Muscle of leg (tissue), 11 donors: ENCODE data around the gene ZBTB7A. TPM values are rescaled to one million over a fixed set of nuclear protein-coding genes. Genes with fewer than 3 reads are reported as not detected.
A peak's percentile ranks its signal among the peaks of the same experiment; 100 is the strongest.

Experiments used
- DNase-seq: peaks from one replicate; pipeline ENCODE4 v3.0.0; 2013
- H3K27ac ChIP-seq: one replicate; pipeline ENCODE4 v1.5.1; 2013; ENCODE audit warnings: mild to moderate bottlenecking, low read length, control low read depth
- H3K27me3 ChIP-seq: one replicate; pipeline ENCODE4 v1.6.1; 2013; ENCODE audit warnings: low read length; ENCODE audit not compliant: control insufficient read depth, insufficient read depth
- H3K36me3 ChIP-seq: one replicate; pipeline ENCODE4 v1.6.1; 2013; ENCODE audit warnings: low read length; ENCODE audit not compliant: control insufficient read depth, insufficient read depth
- H3K4me1 ChIP-seq: one replicate; pipeline ENCODE4 v1.6.1; 2013; ENCODE audit warnings: low read length; ENCODE audit not compliant: control insufficient read depth, insufficient read depth
- H3K4me3 ChIP-seq: one replicate; pipeline ENCODE4 v1.5.1; 2013; ENCODE audit warnings: low read length, control low read depth
- H3K9me3 ChIP-seq: replicated peaks from 2 replicates; pipeline ENCODE4 v1.6.1; 2013; ENCODE audit warnings: low read depth, low read length; ENCODE audit not compliant: control insufficient read depth
- WGBS: methylation state at CpG from one replicate; pipeline ENCODE4 v1.1.5; 2013; ENCODE audit warnings: missing lambda C conversion rate; ENCODE audit not compliant: insufficient coverage; 5-methylcytosine and 5-hydroxymethylcytosine counted together
- polyA plus RNA-seq, 8 donors: library from polyadenylated mRNA; unstranded; fragments of 120-200 nt; gene quantifications; one replicate each; pipeline versions ENCODE4 v1.2.1 to v1.2.3, GENCODE V29; 2013; ENCODE audit warnings: inconsistent platforms in 1 of 8, low replicate concordance in 1 of 8; ENCODE audit not compliant: insufficient read length in 8 of 8, insufficient read depth in 1 of 8
- total RNA-seq: library from RNA; stranded (reverse); fragments of 120-200 nt; gene quantifications from one replicate; pipeline ENCODE4 v1.2.4, GENCODE V29; 2013

Gene ZBTB7A
- total and polyA plus RNA-seq, 9 donors: 4.2 to 10.9 (median 8.2) TPM

GRCh38 chr19:4069331-4069959 is 2.7 kb upstream of the ZBTB7A start:
- Histone ChIP-seq H3K36me3 (no peaks in the 10 kb centered on the region), H3K4me3 (no peak overlapping the region), H3K9me3 (no peaks in the 10 kb centered on the region), H3K27ac (no peak overlapping the region), H3K27me3 (peaks cover 6% of the 10 kb centered on the region), H3K4me1 (peaks cover 12% of the 10 kb centered on the region)
- WGBS: 48% methylated on average over 5 of the region's 12 CpGs
- no peak for DNase-seq

DNA sequence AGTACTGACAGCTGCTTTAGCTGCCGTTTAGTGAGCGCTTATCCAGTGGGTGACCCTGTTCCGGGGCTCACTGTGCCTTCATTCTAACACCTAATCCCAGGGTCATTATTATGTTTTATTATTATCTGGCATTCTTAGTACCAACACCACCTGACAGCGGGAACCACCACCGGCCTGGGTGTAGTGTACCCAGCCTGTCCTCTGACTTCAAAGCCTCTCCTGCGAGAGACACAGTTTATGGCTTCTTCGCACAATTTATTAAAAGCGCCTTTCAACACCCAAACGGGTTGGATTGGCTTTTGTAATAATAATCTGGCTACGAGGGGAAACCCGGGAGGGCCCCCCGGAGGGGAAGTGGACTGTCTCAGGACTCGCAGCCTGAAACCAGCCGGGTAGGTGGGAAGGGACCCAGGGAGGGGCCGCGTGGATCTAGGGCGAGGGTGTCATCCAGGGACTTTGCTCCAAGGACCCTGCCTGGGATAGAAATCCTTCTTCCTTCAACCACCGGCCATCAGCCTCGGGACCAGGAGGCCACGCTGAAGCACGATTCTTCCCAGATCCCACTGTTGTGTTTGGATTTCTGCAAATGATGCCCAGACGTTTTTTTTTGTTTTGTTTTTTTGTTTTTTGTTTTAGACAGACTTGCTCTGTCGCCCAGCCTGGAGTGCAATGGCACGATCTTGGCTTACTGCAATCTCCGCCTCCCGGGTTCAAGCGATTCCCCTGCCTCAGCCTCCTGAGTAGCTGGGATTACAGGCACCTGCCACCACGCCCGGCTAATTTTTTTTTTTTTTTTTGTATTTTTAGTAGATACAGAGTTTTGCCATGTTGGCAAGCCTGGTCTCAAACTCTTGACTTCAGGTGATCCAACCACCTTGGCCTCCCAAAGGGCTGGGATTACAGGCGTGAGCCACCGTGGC is 1.6 kb upstream of the ZBTB7A start:
- H3K27ac ChIP-seq: peak overlapping the region; percentile 74
- 0% methylated on average over 5 of the region's 31 CpGs for WGBS

GRCh38 chr19:4067396-4068046 is 822 bp upstream of the ZBTB7A start:
- Histone ChIP-seq H3K27me3 (peaks cover 6% of the 10 kb centered on the region), H3K4me3 (peak overlapping the region; percentile 58), H3K9me3 (no peaks in the 10 kb centered on the region), H3K4me1 (peaks cover 31% of the 10 kb centered on the region), H3K36me3 (peaks cover 9% of the 10 kb centered on the region), H3K27ac (peak overlapping the region; percentile 74)
- WGBS: 0% methylated on average over 18 of the region's 58 CpGs
- DNase-seq: peak; percentile 67

More for the DNA sequence above, 1.6 kb upstream of the ZBTB7A start:
- Histone ChIP-seq H3K4me1 (peaks cover 23% of the 10 kb centered on the region), H3K9me3 (no peaks in the 10 kb centered on the region), H3K4me3 (peak overlapping the region; percentile 58), H3K36me3 (peaks cover 2% of the 10 kb centered on the region), H3K27me3 (peaks cover 6% of the 10 kb centered on the region)
- DNase-seq: peak; percentile 13

DNA sequence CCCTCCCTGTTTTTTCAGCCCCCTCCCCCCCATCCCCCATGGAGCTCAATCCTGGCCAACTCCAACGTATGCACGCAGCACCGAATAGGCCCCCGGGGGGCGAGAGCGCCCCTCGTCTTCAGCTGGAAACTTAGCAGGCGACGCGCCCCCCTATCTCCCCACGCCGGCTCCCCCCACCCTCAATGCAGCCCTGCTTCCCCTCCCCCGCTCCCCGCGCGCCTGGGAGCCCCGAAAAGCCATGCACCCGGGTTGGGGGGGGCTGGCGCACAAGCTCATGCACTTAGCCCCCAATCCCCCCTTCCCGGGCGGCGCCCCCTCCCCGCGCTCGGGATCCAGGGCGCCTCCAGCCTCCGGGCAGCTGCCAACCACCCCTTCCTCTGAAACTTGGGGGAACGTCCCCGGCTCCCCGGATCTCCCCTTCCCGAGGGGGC is 508 bp downstream of the ZBTB7A start:
- Histone ChIP-seq H3K9me3 (no peaks in the 10 kb centered on the region), H3K4me1 (peaks cover 44% of the 10 kb centered on the region)
- DNase-seq: no peak

DNA sequence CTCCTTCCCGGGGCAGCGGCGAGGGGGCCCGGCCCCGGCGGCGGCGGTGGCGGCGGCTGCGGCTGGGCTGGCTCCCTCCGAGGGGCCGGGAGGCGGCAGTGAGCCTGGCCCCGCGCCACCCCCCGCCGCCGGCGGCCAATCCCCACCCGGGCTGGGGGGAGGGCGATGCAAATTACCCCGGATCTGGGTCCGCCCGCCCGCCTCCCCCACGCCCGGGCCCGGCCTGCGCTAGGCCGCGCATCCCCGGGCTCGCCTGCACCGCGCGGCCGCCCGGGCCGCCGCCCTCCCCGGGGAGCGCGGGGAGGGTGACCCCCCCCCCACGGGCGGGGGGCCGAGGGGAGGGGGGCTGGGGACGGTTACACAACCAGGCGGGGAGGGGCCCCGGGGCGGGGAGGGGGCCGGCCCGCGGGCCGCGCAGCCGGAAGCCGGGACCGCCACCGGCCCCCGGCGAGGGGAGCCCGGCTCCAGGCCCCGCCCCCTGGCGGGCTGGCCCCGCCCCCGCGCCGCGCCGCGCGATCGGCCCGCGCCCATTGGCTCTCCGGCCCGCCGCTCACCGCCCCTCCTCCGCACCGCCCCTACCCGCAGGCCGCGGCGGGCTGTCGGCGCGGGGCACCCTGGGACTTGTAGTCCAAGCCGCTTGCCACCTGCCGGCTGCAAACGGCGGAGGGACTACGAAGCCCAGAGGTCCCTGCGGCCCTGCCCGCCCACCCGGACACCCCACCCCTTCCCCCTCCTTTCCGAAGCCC is 1.1 kb downstream of the ZBTB7A start:
- Histone ChIP-seq H3K36me3 (peaks cover 20% of the 10 kb centered on the region), H3K4me3 (peak overlapping the region; percentile 95), H3K9me3 (no peaks in the 10 kb centered on the region), H3K4me1 (peaks cover 50% of the 10 kb centered on the region), H3K27me3 (peaks cover 6% of the 10 kb centered on the region), H3K27ac (no peak overlapping the region)
- 1% methylated on average over 40 of the region's 98 CpGs for whole genome bisulfite sequencing
- DNase-seq: peak; percentile 99

More for the DNA sequence above, 508 bp downstream of the ZBTB7A start:
- Histone ChIP-seq H3K27me3 (peaks cover 6% of the 10 kb centered on the region), H3K4me3 (peak overlapping the region; percentile 95), H3K36me3 (peaks cover 19% of the 10 kb centered on the region), H3K27ac (peak overlapping the region; percentile 94)
- WGBS: 0% methylated on average over 21 of the region's 31 CpGs

GRCh38 chr19:4064496-4065260 is 2.0 kb downstream of the ZBTB7A start:
- H3K27me3 ChIP-seq: peaks cover 6% of the 10 kb centered on the region
- peaks cover 59% of the 10 kb centered on the region for H3K4me1 ChIP-seq
- peak; percentile 76 for DNase-seq
- 1% methylated on average over 35 of the region's 57 CpGs for WGBS
- peaks cover 21% of the 10 kb centered on the region for H3K36me3 ChIP-seq
- no peaks in the 10 kb centered on the region for H3K9me3 ChIP-seq
- H3K27ac ChIP-seq: peak overlapping the region; percentile 86
- H3K4me3 ChIP-seq: peak overlapping the region; percentile 62

- Histone ChIP-seq H3K27ac (peak overlapping the region; percentile 86), H3K27me3 (peaks cover 3% of the 10 kb centered on the region), H3K4me3 (peak overlapping the region; percentile 62), H3K4me1 (peaks cover 65% of the 10 kb centered on the region), H3K9me3 (no peaks in the 10 kb centered on the region), H3K36me3 (peaks cover 21% of the 10 kb centered on the region)
- no peak for DNase-seq
- 9% methylated on average over 17 of the region's 24 CpGs for WGBS
These were observed 2.6 kb downstream of the ZBTB7A start for GRCh38 chr19:4064149-4064495.

- Histone ChIP-seq H3K27ac (peak overlapping the region; percentile 86), H3K4me1 (peaks cover 70% of the 10 kb centered on the region), H3K27me3 (no peaks in the 10 kb centered on the region), H3K4me3 (peak overlapping the region; percentile 62), H3K9me3 (no peaks in the 10 kb centered on the region), H3K36me3 (peaks cover 21% of the 10 kb centered on the region)
- 42% methylated on average over 28 of the region's 31 CpGs for WGBS
- no peak for DNase-seq
These were observed 3.1 kb downstream of the ZBTB7A start for GRCh38 chr19:4063369-4064148.
